GM19397 (cell line): Measurements from ENCODE around the gene TMEM272.
"Not testable (repeated sequence)": the region's sequence is repeated elsewhere in the genome, so short reads cannot be mapped to it uniquely, and the experiment has no call there.

ENCODE experiments used
- ATAC-seq: cut with Tn5 transposase; IDR thresholded peaks from one replicate; pipeline ENCODE4 v1.9.1; 2021; ENCODE audit warnings: mild to moderate bottlenecking, moderate library complexity; ENCODE audit not compliant: unreplicated experiment

TMEM272 gene

DNA sequence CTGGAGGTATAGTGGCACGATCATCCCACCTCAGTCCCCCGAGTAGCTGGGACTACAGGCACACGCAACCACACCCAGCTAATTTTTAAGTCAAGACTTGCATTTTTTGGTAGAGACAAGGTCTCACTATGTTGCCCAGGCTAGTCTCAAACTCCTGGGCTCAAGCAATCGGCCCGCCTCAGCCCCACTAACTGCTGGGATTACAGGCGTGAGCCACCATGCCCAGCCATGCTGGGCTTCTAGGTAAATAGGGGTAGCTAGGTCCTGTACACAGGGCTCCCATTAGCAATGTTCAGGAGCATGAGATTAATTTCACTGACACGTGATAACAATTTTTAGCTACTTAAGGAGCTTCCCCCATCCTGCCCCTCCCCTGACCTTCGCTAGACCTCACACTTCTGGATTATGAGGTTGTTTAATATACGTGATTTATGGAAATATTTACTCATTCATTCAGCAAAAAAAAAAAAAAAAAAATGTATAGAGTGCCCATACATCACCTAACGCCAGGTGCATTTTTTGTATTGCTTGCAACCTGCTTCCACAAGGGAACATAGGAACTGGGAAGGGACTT lies 19.2 kb downstream of the TMEM272 start:
- ATAC-seq: no peak

DNA sequence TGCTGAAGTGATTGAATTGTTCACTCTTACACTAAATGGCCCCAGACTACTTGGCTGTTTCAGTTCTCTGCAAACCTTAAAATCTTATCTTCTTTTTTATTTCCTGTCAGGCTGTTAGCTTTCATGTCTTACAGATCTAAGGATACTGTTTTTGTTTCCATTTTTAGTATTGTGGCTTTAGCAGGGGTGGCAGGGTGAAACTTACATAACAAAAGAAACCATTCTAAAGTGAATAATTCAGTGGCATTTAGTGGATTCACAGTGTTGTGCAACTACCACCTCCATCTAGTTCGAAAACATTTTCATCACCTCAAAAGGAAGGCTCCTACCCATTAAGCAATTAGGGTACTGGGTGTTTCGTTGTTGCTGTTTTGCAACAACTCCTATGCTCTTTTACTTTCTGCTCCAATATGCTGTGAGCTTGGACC lies 19.8 kb downstream of the TMEM272 start:
- no peak for ATAC-seq

GRCh38 chr13:51824712-51825111 lies 20.3 kb downstream of the TMEM272 start:
- ATAC-seq: not testable (repeated sequence)

DNA sequence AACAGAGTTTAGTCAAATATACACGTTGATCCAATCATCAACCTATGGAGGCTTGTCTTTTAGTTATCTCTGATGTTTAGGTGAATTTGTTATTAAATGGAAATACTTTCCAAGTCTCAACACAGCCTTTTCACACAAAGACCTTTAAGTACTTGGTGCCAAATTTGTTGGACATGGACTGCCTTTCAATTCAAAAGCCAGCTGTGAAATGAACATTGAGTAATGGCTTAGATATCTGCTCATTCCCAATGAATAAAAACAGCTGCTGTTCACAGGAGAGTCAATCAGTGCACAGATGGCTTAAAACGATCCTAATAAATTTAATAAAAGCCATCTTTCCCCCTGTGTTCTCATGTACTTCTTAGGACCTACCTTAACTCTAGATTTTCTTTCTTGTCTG lies 21.1 kb downstream of the TMEM272 start:
- ATAC-seq: no peak

GRCh38 chr13:51823359-51823758 lies 21.6 kb downstream of the TMEM272 start:
- ATAC-seq: no peak

- no peak for ATAC-seq
Measured at GRCh38 chr13:51822106-51822815, 22.7 kb downstream of the TMEM272 start.

DNA sequence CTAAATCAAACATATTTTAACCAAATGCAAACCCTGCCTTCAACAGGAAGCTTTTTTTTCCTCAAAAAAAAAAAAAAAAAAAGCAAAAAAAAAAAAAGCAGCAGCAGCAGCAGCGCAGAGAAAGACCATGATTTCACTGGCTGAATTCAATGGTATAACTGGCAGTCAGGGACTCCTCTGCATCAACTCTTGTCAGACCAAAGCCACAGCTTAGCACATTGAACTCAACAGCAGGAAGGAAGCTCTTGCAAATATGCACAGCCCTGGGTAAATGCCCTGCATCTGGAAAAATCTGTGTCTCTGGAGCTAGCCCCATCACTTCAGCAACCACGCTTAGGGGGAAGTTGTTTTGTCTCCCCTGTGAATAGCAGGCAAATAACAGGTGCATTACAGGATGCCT lies 23.4 kb downstream of the TMEM272 start:
- ATAC-seq: no peak

DNA sequence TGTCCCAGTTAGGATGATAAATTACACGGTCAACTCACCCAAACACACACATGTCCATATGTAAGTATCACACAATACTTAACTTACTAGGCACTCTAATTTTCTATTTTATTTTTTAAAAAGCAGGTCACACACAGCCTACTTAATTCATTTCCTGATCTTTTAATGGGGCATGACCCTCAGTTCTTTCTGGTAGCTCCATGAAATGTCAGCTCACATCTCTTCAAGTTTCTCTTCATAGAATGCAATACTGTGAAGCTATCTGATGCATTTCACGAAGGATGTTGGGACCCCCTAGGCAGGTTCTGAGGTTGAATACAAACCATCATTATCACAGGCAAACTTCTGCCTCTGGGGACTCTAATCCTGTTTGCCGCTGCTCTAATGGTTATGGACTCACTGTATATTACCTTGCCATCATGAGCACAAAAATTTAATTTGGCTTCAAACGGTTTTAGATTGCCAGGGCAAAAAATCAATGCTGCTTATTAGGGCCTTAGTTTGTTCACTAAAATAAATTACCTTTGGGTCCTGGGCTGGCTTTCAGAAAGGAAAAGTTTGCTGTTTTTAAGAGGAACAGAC lies 24.9 kb downstream of the TMEM272 start:
- ATAC-seq: no peak

GRCh38 chr13:51819544-51819943 lies 25.4 kb downstream of the TMEM272 start:
- ATAC-seq: no peak

- no peak for ATAC-seq
Measured at GRCh38 chr13:51818781-51819511, 26.0 kb downstream of the TMEM272 start.

DNA sequence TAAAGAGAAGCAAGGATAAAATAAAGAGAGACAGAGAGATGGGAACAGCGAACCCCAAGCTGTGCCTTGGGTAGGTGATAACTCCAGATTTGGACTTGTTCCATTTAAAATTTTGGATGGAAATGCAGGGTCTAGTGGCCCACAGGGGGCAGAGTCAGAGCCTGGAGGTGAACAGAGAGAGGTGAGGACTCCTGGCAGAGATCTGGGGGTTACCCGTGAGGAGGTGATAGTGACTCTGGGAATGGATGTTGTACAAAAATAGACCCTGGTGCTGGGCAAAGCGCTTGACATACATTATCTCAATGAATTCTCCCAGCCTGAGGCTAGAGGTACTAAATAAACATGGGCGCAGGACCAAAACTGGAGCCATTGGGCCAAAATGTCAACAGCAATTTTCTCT lies 26.7 kb downstream of the TMEM272 start:
- ATAC-seq: no peak

DNA sequence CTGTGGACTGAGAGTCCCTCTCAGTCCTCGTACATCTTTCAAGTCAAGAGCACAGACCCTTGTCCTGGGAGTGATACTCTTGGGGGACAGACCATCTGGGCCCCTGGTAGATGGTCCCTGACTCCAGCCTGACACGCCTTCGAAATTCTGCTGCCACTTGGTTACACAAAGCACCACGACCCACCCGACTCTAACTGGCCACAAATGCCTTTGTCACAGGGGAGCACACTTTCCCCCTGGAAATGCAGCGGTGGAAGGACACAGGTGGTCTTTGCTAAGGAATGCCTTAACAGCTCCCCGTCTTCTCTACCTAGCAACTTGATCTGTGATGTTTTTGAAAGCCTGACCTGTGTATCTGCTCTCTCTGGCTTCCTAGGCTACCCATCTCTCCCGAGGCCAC lies 27.3 kb downstream of the TMEM272 start:
- no peak for ATAC-seq

DNA sequence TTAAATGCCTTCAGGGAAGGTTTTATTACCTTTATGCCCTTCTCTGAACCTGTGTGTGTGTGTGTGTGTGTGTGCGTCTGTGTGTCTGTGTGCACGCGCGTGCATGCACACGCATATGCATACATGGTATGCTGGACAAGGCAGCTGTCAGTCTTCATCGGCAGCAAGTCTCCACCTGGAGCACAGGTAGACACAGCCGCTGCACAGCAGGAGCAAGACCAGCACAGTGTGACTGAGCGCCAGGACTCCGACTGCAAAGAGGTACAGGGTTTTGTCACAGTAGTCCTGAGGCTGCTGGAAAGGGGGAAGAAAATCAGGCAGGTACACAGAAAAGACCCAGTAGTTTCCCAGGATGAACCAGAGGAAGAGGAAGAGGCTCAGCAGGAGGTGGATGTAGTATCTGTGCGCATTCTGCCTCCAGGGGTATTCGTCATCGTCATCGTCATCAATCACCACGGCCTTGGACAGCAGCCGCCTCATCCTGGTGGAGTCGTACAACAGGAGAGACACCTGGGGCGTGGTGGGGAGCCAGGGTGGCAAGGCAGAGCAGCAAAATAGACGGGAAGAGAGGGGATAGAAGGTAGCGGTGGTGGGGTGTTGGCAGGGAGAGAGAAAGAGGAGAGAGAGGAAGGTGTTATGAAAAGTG lies 28.2 kb downstream of the TMEM272 start:
- ATAC-seq: no peak

DNA sequence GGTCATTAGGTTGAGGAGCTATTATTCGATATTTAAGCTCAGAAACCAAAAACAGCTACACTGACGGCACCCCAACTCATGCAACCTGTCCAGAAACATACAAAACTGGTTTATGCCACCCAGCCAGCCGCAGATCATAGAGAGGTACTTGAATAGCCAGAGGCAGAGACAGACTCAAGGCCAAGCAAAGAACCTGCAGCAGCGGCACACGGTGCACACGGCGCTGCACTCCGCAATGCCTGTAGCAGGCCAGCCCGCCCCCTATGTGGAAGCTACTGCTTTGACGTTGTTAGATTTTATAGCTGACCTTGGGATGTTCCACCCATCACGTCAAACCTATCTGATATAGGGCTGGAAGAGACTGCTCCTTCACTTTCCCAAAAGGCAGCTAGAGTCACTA lies 29.1 kb downstream of the TMEM272 start:
- no peak for ATAC-seq

GRCh38 chr13:51814825-51815650 lies 29.9 kb downstream of the TMEM272 start:
- peak; percentile 59 for ATAC-seq

- ATAC-seq: no peak
Measured at GRCh38 chr13:51814071-51814470, 30.9 kb downstream of the TMEM272 start.

DNA sequence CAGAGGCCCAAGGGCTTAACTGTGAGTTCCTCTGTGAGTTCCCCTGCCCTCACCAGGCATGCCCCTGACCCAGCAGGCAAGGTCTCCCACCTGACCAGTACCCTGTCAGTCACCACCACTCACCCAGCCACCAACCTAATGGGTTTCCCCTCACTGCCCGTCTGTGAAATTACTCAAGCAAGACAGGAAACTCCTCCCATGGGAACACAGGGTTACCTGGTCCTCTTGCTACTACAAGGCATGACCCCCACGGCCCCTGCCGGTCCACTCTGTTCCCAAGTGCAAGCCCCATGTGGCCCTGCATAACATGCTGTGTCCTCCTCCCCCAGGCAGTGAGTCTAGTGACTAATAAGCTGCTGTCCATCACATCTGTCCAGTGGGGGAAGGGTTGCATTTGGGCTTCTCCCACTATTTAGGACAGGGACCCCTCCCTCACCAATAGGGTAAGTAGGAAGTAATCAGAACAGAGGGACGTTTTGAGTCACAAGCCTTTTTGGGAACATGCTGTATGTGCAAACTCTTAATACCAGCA lies 33.0 kb downstream of the TMEM272 start:
- ATAC-seq: no peak

DNA sequence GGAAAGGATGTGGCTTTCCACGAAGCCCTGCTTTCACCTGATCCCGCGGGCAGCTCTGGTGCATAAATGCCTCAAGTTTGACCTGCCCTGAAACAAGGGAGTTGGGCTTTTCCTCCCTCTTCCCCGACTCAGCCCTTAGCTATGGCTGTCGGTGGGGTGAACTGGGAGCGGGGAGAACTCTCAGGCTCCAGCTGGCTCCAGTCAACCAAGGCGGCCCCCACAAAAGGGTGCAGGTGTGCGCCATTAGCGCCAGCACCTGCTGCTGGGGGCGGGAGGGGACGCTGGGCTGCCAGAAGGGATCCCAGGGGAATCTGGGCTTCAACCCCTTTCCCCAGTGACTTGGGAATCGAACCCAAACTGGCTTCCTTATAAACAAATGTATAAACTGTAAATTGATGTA lies 33.9 kb downstream of the TMEM272 start:
- ATAC-seq: no peak

GRCh38 chr13:51808811-51809210 lies 36.2 kb downstream of the TMEM272 start:
- ATAC-seq: no peak

- ATAC-seq: no peak
Measured at GRCh38 chr13:51807041-51807440, 37.9 kb downstream of the TMEM272 start.
